SK-N-SH treated with all-trans-retinoic acid at 6 μM for 48 hours (cell line): ENCODE measurements around the gene DDI2.

ENCODE experiments used
- ARNTL ChIP-seq: fragments of 450-650 bp; formaldehyde crosslinking; IDR thresholded peaks from 2 replicates; pipeline ENCODE4 v1.5.0; 2020; ENCODE audit warnings: low read depth, mild to moderate bottlenecking, moderate library complexity, borderline replicate concordance
- BACH2 ChIP-seq: fragments of 250-450 bp; sonication (Bioruptor Pico); IDR thresholded peaks from 2 replicates; pipeline ENCODE4 v1.9.0; 2021; ENCODE audit warnings: mild to moderate bottlenecking, borderline replicate concordance
- CSRNP3 ChIP-seq: fragments of 250-450 bp; sonication (Bioruptor Pico); IDR thresholded peaks from 2 replicates; pipeline ENCODE4 v1.5.1; 2021; ENCODE audit warnings: mild to moderate bottlenecking, moderate library complexity
- PATZ1 ChIP-seq: fragments of 250-450 bp; sonication (Bioruptor Pico); IDR thresholded peaks from 2 replicates; pipeline ENCODE4 v1.8.0; 2020; ENCODE audit warnings: mild to moderate bottlenecking, moderate library complexity, borderline replicate concordance
- PPARA ChIP-seq: fragments of 250-450 bp; sonication (Bioruptor Pico); IDR thresholded peaks from 2 replicates; pipeline ENCODE4 v1.5.0; 2020; ENCODE audit warnings: mild to moderate bottlenecking, borderline replicate concordance
- RARB ChIP-seq: fragments of 250-450 bp; sonication (Bioruptor Pico); IDR thresholded peaks from 2 replicates; pipeline ENCODE4 v1.8.0; 2021; ENCODE audit warnings: mild to moderate bottlenecking, moderate library complexity
- ZFP3 ChIP-seq: fragments of 250-450 bp; sonication (Bioruptor Pico); IDR thresholded peaks from 2 replicates; pipeline ENCODE4 v1.5.0; 2020; ENCODE audit warnings: mild to moderate bottlenecking, moderate library complexity
- ZFP30 ChIP-seq: fragments of 450-650 bp; formaldehyde crosslinking; IDR thresholded peaks from 2 replicates; pipeline ENCODE4 v1.5.0; 2022; ENCODE audit warnings: mild to moderate bottlenecking, moderate library complexity

GRCh38 chr1:15573477-15573876, 43.8 kb upstream of the DDI2 start:
- TF ChIP-seq BACH2 (CRISPR knock-in tag), result no peak
- TF ChIP-seq RARB, result no peak
- no peak for TF ChIP-seq ZFP30 (CRISPR knock-in tag)
- no peak for TF ChIP-seq PATZ1 (CRISPR knock-in tag)
- no peak for TF ChIP-seq PPARA (CRISPR knock-in tag)
- no peak for TF ChIP-seq CSRNP3 (CRISPR knock-in tag)
- no peak for TF ChIP-seq ARNTL (CRISPR knock-in tag)
- no peak for TF ChIP-seq ZFP3
